HUES6 (cell line): ENCODE results near the gene HEPHL1.
A peak's percentile ranks its signal among the peaks of the same experiment; 100 is the strongest.

Experiments
- H3K27ac ChIP-seq: 2 replicates; pipeline ENCODE4 v1.7.0; 2013; ENCODE audit warnings: low read depth, mild to moderate bottlenecking, low read length, inconsistent platforms
- H3K27me3 ChIP-seq: 2 replicates; pipeline ENCODE4 v1.6.1; 2013; ENCODE audit warnings: low read length; ENCODE audit not compliant: control insufficient read depth, insufficient read depth
- H3K36me3 ChIP-seq: 2 replicates; pipeline ENCODE4 v1.6.1; 2013; ENCODE audit warnings: low read length; ENCODE audit not compliant: control insufficient read depth, insufficient read depth
- H3K4me1 ChIP-seq: 2 replicates; pipeline ENCODE4 v1.6.1; 2013; ENCODE audit warnings: low read length; ENCODE audit not compliant: control insufficient read depth, insufficient read depth
- H3K4me3 ChIP-seq: 2 replicates; pipeline ENCODE4 v1.5.1; 2013; ENCODE audit warnings: low read depth, low read length
- H3K9ac ChIP-seq: one replicate; pipeline ENCODE4 v1.6.1; 2013; ENCODE audit warnings: mild to moderate bottlenecking, low read length
- H3K9me3 ChIP-seq: 2 replicates; pipeline ENCODE4 v1.6.1; 2013; ENCODE audit warnings: low read depth, low read length; ENCODE audit not compliant: control insufficient read depth, insufficient read depth

Gene HEPHL1

DNA sequence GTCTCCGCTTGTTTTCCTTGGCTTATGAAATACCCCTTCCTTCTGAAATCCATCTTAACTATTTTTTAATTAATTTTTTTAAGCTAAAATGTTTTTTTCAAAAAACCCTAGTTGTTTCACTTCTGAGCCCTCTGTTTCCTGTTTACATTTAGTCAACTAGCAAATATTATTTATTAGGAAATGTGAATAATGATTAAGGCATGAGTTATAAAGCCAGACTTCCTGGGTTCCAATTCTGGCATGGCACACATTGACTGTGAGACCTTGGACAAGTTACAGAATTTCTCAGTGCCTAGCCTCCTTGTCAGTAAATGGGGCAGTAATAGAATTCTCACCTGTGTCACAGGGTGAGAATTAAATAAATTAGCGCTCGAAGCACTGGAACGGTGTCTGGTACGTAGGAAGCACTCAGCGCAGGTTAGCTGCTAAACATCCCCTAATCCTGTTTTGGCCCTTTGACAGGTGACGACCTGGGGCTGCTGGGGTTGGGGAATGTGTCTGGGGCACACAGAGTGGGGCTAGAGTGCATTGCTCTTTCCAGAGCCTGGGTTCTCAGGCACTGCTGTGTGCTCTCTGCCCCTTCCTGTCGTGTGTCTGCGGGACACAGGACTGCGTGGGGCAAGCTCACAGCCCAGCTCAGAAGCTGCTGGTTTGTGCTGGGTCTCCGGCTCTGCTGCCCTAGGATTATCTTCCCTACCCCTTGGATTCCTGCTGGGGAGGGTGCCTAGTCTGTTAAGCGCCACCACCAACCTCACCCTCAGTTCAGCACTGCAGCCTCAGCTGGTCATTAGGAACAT, 120.6 kb downstream of the HEPHL1 start:
- H3K9ac ChIP-seq = no peak overlapping the region
- H3K4me1 ChIP-seq = peaks cover 26% of the 10 kb centered on the region

DNA sequence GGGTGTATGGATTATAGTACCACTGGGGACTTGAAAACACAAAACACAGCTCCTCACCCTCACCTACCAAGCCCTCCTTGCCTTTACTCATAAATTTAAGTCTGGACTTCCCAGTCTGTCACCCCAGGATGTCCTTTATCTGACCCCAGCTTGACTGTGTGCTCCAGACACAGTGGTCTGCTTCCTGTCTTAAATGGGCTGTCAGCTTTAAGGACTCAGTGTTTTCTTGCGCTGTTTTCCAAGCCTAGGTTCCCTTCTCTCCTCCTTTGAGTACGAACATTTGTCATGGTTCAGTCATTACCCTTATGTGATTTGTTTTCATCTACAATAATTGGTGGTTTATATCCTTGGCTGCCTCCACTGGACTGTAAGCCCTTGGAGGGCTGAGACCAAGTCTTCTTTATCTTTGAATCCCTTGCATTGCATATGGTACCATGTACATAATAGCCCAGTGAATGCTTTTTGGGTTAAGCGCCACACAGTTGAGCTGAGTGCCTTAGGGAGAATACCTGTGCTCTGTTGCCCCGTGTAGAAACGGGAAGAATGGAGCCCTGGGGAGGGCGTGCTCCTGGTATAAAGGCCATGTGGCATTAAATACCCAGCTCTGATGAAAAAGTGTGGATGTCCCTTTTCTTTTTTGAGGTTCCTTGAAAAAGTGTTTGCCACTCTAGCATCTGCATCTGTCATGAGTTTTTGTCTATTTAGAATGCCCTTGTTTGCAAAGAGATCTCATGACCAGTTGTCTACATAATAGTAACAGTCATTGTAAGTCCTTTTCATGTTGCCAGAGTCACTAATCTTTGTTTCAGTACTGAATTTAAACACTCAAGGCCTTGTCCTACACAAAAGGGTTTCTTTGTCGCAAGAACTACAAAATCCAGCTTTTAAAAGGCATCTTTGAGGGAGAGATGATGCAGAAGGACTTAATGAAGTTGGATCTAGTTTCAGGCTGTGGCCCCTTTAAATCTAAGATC, 121.4 kb downstream of the HEPHL1 start:
- Histone ChIP-seq H3K36me3 (peaks cover 6% of the 10 kb centered on the region; the same call in 1 of the 2 replicates), H3K27me3 (no peaks in the 10 kb centered on the region), H3K9me3 (no peaks in the 10 kb centered on the region), H3K4me1 (peaks cover 26% of the 10 kb centered on the region), H3K4me3 (peak overlapping the region; percentile 5; the same call in 1 of the 2 replicates), H3K27ac (no peak overlapping the region), H3K9ac (no peak overlapping the region)

More for the DNA sequence above, 120.6 kb downstream of the HEPHL1 start:
- H3K36me3 ChIP-seq = peaks cover 6% of the 10 kb centered on the region; the same call in 1 of the 2 replicates
- H3K9me3 ChIP-seq = no peaks in the 10 kb centered on the region
- H3K27me3 ChIP-seq = no peaks in the 10 kb centered on the region
- H3K4me3 ChIP-seq = peak overlapping the region; percentile 5; the same call in 1 of the 2 replicates
- H3K27ac ChIP-seq = no peak overlapping the region

DNA sequence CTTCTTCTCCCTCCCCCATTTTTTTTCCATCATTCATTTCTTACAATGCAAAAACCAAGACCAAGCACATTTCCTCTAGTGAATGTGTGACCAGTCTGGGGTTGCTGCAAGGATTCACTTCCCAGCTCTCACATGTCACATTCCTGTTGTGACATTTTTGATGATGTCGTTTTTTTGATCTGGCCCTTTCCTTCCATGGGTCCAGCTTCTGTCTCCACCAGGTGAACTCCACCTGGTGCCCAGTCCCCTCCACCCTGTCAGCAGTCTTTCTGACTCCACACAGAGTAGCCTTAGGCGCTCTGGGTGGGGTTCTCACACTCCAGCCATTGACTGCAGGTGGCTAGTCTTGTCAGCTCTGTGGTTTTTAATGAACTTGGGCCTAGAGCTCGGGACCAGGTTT, 123.1 kb downstream of the HEPHL1 start:
- peaks cover 31% of the 10 kb centered on the region for H3K4me1 ChIP-seq
- no peaks in the 10 kb centered on the region for H3K27me3 ChIP-seq
- no peak overlapping the region for H3K27ac ChIP-seq
- no peak overlapping the region for H3K9ac ChIP-seq
- no peak overlapping the region for H3K4me3 ChIP-seq
- no peaks in the 10 kb centered on the region for H3K9me3 ChIP-seq
- H3K36me3 ChIP-seq = peaks cover 6% of the 10 kb centered on the region; the same call in 1 of the 2 replicates

DNA sequence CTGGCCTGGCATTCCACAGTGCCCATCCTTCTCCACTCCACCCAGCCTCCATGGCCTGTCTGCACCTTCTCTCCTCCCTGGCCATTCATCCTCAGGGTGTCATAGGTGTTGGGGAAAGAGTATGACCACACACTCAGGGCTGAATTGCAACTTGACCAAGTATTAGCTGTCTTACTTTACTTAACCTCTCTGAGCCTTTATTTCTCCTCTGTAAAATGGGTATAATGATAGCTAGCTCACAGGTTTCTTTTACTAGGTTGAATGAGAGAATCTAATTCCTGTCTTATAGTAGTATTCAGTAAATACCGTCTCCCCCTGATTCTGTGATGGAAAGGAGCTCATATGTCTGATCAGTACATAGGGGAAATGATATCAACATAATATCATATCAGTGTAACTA, 123.5 kb downstream of the HEPHL1 start:
- Histone ChIP-seq H3K27ac (no peak overlapping the region), H3K4me1 (peaks cover 29% of the 10 kb centered on the region)

DNA sequence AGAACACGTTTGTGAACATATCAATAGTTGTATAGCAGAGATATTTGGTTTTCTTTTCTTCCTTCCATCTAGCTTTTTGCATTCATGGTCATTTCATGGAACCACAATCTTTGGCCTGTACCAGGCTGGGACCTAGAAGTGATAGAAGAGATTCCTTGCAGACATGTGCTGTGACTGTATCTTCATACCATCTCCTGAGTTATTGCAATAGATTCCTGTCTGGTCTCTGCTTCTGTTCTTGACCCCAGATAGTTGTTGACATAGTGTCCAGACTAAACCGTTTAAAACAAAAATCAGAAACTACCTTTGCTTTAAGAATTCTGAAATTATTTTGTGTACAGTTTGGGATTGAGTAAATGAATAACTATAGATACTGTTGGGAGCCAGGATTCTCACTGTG, 124.3 kb downstream of the HEPHL1 start:
- no peak overlapping the region for H3K4me3 ChIP-seq
- H3K36me3 ChIP-seq = peaks cover 6% of the 10 kb centered on the region; the same call in 1 of the 2 replicates
- H3K9me3 ChIP-seq = no peaks in the 10 kb centered on the region
- H3K27ac ChIP-seq = no peak overlapping the region
- no peak overlapping the region for H3K9ac ChIP-seq
- peaks cover 30% of the 10 kb centered on the region for H3K4me1 ChIP-seq
- H3K27me3 ChIP-seq = no peaks in the 10 kb centered on the region

More for the DNA sequence above, 123.5 kb downstream of the HEPHL1 start:
- H3K9me3 ChIP-seq = no peaks in the 10 kb centered on the region
- H3K27me3 ChIP-seq = no peaks in the 10 kb centered on the region
- H3K4me3 ChIP-seq = no peak overlapping the region
- no peak overlapping the region for H3K9ac ChIP-seq
- H3K36me3 ChIP-seq = peaks cover 6% of the 10 kb centered on the region; the same call in 1 of the 2 replicates

DNA sequence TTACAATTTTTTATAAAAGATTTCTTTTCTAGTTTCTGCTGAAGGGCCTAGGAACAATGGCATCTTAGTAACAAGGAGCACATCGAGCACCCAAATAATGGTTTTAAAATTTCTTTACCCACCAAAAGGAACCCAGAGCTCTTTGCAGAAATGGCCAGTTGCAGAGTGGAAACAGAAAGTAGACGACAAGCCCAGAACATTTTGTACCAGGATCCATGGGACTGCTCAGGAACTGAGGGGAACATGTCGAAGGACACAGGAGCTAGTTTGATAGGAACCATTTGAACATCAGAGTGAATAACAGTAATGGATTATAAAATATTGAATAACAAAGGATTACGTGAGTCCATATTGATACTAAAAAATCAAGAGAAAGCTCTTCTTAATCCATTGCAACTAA, 124.8 kb downstream of the HEPHL1 start:
- Histone ChIP-seq H3K4me3 (no peak overlapping the region), H3K9me3 (no peaks in the 10 kb centered on the region), H3K9ac (no peak overlapping the region), H3K27me3 (no peaks in the 10 kb centered on the region), H3K27ac (no peak overlapping the region), H3K36me3 (peaks cover 6% of the 10 kb centered on the region; the same call in 1 of the 2 replicates), H3K4me1 (peaks cover 32% of the 10 kb centered on the region)

DNA sequence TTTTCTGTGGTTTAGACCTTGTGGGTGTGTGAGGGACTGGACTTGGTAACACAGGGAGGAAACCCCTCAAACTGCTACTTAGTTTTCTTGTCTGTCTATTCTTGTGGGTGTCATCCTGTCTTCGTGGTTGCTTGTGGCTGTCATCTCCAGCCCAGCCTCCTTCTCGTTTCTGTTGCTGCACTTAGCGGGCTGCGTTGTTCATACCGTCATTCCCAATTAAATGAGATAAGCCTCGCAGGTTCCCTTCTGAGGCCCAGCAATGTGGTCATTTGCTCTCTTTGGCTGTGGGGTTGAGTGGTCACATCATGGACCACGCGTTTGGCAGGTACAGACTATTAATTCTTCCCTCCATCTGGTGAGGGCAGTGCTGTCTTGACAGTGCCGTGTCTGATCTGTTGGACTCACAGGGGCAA, 126.3 kb downstream of the HEPHL1 start:
- peaks cover 33% of the 10 kb centered on the region for H3K4me1 ChIP-seq
- no peaks in the 10 kb centered on the region for H3K27me3 ChIP-seq
- no peak overlapping the region for H3K9ac ChIP-seq
- H3K9me3 ChIP-seq = no peaks in the 10 kb centered on the region
- H3K36me3 ChIP-seq = peaks cover 6% of the 10 kb centered on the region; the same call in 1 of the 2 replicates
- H3K27ac ChIP-seq = no peak overlapping the region
- H3K4me3 ChIP-seq = no peak overlapping the region

DNA sequence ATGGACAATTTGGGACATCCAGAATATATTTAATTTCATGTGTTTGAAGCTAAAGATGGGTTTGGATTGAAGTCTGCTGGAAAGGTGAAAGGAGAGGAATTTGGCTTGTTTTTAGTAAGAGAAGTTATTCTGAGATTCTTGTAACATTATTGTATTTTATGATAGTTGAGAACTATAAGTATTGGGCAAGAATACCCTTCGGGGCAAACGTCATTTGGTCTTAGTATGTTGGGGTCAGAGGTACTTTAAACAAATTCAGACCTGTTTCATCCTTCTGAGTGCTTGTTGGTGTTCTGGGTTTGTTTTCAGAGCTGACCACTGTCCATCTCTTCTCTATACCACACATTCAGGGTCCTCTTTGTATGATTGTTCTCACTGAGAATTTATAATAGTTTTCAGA, 127.0 kb downstream of the HEPHL1 start:
- Histone ChIP-seq H3K27ac (no peak overlapping the region), H3K4me3 (no peak overlapping the region), H3K9me3 (no peaks in the 10 kb centered on the region), H3K9ac (no peak overlapping the region), H3K27me3 (no peaks in the 10 kb centered on the region), H3K4me1 (peaks cover 34% of the 10 kb centered on the region), H3K36me3 (peaks cover 6% of the 10 kb centered on the region; the same call in 1 of the 2 replicates)

DNA sequence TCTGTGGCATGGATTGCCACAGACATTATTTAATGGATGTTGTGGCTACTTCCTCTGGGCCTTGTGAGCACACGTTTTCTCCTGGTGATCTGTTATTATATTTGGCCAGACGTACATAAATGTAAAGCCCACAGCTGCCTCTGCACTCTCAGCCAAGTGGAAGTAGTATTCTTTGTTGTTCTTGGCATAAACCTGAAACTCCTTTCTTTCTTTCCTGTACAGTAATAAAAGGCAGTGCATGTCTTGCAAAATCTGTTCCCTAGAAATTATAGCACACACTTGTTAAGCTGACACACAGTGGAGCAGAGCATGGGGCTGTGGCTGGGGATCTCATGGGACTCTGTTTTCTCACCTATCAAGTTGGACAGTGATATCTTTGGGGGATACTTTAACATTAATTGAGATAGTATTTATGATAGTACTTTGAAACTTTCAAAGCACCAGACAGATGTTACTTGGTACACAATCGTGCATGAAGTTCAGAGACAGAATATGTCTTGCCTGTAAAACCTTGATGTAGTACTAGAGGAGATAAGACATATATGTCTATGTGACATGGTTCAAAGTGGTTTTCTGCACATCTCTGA, 128.4 kb downstream of the HEPHL1 start:
- H3K4me3 ChIP-seq = no peak overlapping the region
- H3K27me3 ChIP-seq = no peaks in the 10 kb centered on the region
- H3K36me3 ChIP-seq = peaks cover 14% of the 10 kb centered on the region
- no peak overlapping the region for H3K27ac ChIP-seq
- H3K4me1 ChIP-seq = peaks cover 36% of the 10 kb centered on the region
- H3K9me3 ChIP-seq = no peaks in the 10 kb centered on the region
- no peak overlapping the region for H3K9ac ChIP-seq

DNA sequence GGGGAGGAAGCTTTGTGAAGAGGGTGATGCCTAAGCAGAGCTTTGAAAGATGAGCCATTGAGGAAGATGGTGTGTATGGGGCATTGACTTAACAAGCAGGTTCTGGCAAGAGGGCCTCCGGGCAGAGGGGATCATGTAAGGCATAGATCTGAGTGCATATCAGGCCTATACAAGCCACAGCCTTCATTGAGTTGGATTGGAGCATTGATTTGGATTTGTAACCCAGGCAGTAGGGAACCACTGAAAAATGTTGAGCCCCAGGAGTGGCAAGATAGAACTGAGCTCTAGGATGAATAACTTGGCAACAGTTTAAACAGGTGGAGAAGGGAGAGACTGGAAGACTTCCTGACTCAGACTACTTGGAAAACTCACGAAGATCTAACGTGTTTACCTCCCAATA, 128.9 kb downstream of the HEPHL1 start:
- Histone ChIP-seq H3K9ac (no peak overlapping the region), H3K36me3 (peaks cover 16% of the 10 kb centered on the region), H3K4me3 (no peak overlapping the region), H3K27me3 (no peaks in the 10 kb centered on the region), H3K4me1 (peaks cover 36% of the 10 kb centered on the region), H3K27ac (no peak overlapping the region), H3K9me3 (no peaks in the 10 kb centered on the region)
